Ovary (tissue), 9 donors: ENCODE results near the gene HDAC6. TPM values are rescaled to one million over a fixed set of nuclear protein-coding genes. Genes with fewer than 3 reads are reported as not detected.
"Not testable (repeated sequence)": the region's sequence is repeated elsewhere in the genome, so short reads cannot be mapped to it uniquely, and the experiment has no call there.

Experiments used
- DNase-seq, 5 donors: peaks; one replicate each; pipeline ENCODE4 v3.0.0-alpha.2; 2019 to 2020
- H3K27ac ChIP-seq, 2 donors: fragments of 200-600 bp; one replicate each; pipeline versions ENCODE4 v1.5.1 to v1.8.0; 2019 to 2022
- H3K27me3 ChIP-seq: fragments of 200-600 bp; one replicate; pipeline ENCODE4 v1.8.0; 2022
- H3K36me3 ChIP-seq: fragments of 200-600 bp; sonication (generic); one replicate; pipeline ENCODE4 v1.5.1; 2019
- H3K4me1 ChIP-seq: one replicate; pipeline ENCODE4 v1.8.1; 2013; ENCODE audit warnings: mild to moderate bottlenecking, moderate library complexity; ENCODE audit not compliant: insufficient read depth
- H3K4me3 ChIP-seq: fragments of 200-600 bp; sonication (generic); one replicate; pipeline ENCODE4 v1.5.1; 2017
- H3K9me3 ChIP-seq, 2 donors: fragments of 200-600 bp in 1 of 2; sonication (generic) in 1 of 2; one replicate each; pipeline versions ENCODE4 v1.5.1 to v1.8.1; 2013 to 2019; ENCODE audit warnings: mild to moderate bottlenecking in 1 of 2, moderate library complexity in 1 of 2
- EP300 ChIP-seq: sonication (generic); formaldehyde crosslinking; IDR thresholded peaks from one replicate; pipeline ENCODE4 v1.6.1; 2017; ENCODE audit warnings: antibody characterized with exemption
- POLR2A ChIP-seq: fragments of 450-650 bp; IDR thresholded peaks from one replicate; pipeline ENCODE4 v1.6.1; 2017; ENCODE audit warnings: antibody characterized with exemption, mild to moderate bottlenecking, moderate library complexity
- WGBS, 3 donors: extraction: QIAGEN DNeasy Blood & Tissue Kit in 1 of 3; methylation state at CpG; one replicate each; pipeline versions ENCODE4 v1.1.5 to v1.1.7; 2013 to 2017; 5-methylcytosine and 5-hydroxymethylcytosine counted together
- intact Hi-C, 4 donors: fragments of 100-400 bp; cut with DNase I; formaldehyde crosslinking; loops; one replicate each; pipeline versions ENCODE4 v1.11.0 to v1.15.1; 2022 to 2023
- polyA plus RNA-seq, 2 donors: library from polyadenylated mRNA; stranded (reverse); fragments of 200-250 nt in 1 of 2; fragments of 350-450 nt in 1 of 2; fragmentation: Illumina TruSeq in 1 of 2; extraction: RNeasy Lipid Tissue Mini Kit (QIAGEN cat#74804) in 1 of 2; gene quantifications; one replicate each; pipeline ENCODE4 v1.2.3, GENCODE V29; 2013 to 2014
- total RNA-seq, 7 donors: library from RNA; depleted of rRNA in 2 of 7; stranded (reverse); fragments of >200 nt in 2 of 7; fragmentation: NEBNext Ultra II Directional in 3 of 7; extraction: Animal tissue kit (Norgen Biotek cat#: 25700) in 3 of 7; gene quantifications; one replicate each; pipeline versions ENCODE4 v1.1.0 to v1.2.4, GENCODE V29; 2016 to 2023
- TF ChIP-seq, protein P1 (sequence below), 3 donors: fragments of 450-650 bp in 2 of 3; fragments of 200-600 bp in 1 of 3; IDR thresholded peaks; one replicate each; pipeline versions ENCODE4 v1.5.1 to v1.8.0; 2016 to 2022; ENCODE audit warnings: antibody characterized with exemption in 3 of 3, mild to moderate bottlenecking in 1 of 3
- donor health status: DM: no; HTN: no; CAD: no; lungs with moderate emphysema.
- donor health status: DM: no; HTN: no; CAD: no.
- donor health status: Bipolar disorder and iron deficiency.
- donor health status: DM: yes; HTN: yes; CAD: no.
- donor health status: DM: no; HTN: no; CAD: no.
- donor health status: DM: yes; HTN: yes; CAD: no.

HDAC6 gene
- total and polyA plus RNA-seq, 9 donors = 49.1 to 115 (median 86.1) TPM

GRCh38 chrX:48834383-48834709 lies 32.5 kb downstream of the HDAC6 start:
- intact Hi-C loops = no loop called here

DNA sequence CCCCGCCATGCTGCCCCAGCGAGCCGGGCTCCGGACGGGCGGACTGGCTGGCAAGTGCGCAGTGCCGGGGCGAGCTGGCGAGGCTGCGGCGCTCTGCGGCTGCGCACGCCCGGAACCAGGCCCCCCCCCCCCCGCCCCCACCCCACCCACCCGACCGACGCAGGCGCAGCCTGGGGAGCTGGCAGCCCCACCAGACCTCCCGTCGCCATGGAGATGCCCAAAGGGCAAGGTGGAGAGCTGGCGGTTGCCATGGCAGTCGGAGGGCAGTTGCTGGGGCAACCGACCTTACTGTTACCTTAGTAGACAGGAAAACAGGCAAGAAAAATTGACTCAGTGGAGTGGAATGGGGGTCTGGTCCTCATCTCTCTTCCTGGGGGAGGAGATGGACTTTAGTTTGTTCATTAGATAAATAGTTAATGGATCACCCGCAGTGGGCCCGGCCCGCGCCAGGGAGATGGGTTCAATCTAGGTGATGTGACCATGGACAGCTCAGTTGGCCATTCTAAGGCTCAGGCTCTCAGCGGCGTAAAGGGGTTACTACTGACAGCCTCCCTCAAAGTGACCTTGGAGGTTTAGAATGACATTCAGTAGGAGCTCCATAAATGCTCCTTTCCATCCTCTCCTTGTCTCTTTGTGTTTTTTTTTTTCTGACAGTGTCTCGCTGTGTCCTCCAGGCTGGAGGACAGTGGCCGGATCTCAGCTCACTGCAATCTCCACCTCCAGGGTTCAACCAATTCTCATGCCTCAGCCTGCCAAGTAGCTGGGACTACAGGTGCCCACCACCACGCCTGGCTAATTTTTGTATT lies 33.9 kb downstream of the HDAC6 start, which contains the start of gene PCSK1N:
PCSK1N (minus strand) TSS at position 87 of the 806 bp plus-strand sequence; CDS start at position 9, 78 bp downstream.
- no peaks in the 10 kb centered on the region for H3K4me1 ChIP-seq
- 31 to 62% (median 33%) methylated on average over 22 to 35 of the region's 35 CpGs for WGBS, 3 donors
- intact Hi-C loops = no loop called here
- TF ChIP-seq POLR2A (no peak), EP300 (no peak)
- TF ChIP-seq, protein P1, sequence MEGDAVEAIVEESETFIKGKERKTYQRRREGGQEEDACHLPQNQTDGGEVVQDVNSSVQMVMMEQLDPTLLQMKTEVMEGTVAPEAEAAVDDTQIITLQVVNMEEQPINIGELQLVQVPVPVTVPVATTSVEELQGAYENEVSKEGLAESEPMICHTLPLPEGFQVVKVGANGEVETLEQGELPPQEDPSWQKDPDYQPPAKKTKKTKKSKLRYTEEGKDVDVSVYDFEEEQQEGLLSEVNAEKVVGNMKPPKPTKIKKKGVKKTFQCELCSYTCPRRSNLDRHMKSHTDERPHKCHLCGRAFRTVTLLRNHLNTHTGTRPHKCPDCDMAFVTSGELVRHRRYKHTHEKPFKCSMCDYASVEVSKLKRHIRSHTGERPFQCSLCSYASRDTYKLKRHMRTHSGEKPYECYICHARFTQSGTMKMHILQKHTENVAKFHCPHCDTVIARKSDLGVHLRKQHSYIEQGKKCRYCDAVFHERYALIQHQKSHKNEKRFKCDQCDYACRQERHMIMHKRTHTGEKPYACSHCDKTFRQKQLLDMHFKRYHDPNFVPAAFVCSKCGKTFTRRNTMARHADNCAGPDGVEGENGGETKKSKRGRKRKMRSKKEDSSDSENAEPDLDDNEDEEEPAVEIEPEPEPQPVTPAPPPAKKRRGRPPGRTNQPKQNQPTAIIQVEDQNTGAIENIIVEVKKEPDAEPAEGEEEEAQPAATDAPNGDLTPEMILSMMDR (IDR thresholded peaks at IDR 0.05) = no peak
- H3K9me3 ChIP-seq = no peaks in the 10 kb centered on the region
- no peaks in the 10 kb centered on the region for H3K36me3 ChIP-seq
- H3K4me3 ChIP-seq = peak within 1 kb of the TSS; percentile 25
- no peak within 1 kb of the TSS for H3K27ac ChIP-seq
- no peaks in the 10 kb centered on the region for H3K27me3 ChIP-seq
- DNase-seq = no peak

More at GRCh38 chrX:48834383-48834709, 32.5 kb downstream of the HDAC6 start:
- 28 to 47% (median 44%) methylated on average over 7 of the region's 7 CpGs for WGBS, 3 donors
- H3K36me3 ChIP-seq = no peaks in the 10 kb centered on the region
- H3K4me3 ChIP-seq = no peak overlapping the region
- no peak overlapping the region for H3K27ac ChIP-seq
- H3K4me1 ChIP-seq = no peaks in the 10 kb centered on the region
- H3K9me3 ChIP-seq = no peaks in the 10 kb centered on the region
- no peaks in the 10 kb centered on the region for H3K27me3 ChIP-seq
- no peak for DNase-seq
- no peak for TF ChIP-seq EP300

GRCh38 chrX:48839686-48840085 lies 37.8 kb downstream of the HDAC6 start:
- H3K4me1 ChIP-seq = no peaks in the 10 kb centered on the region
- no peak overlapping the region for H3K4me3 ChIP-seq
- DNase-seq = no peak
- intact Hi-C loops = no loop called here
- WGBS, 3 donors = 72 to 79% (median 77%) methylated on average over 10 of the region's 10 CpGs
- no peaks in the 10 kb centered on the region for H3K36me3 ChIP-seq
- H3K9me3 ChIP-seq = no peaks in the 10 kb centered on the region
- TF ChIP-seq, protein P1 (IDR thresholded peaks at IDR 0.05) = no peak
- TF ChIP-seq EP300 = no peak
- TF ChIP-seq POLR2A = no peak
- no peak overlapping the region for H3K27ac ChIP-seq
- no peaks in the 10 kb centered on the region for H3K27me3 ChIP-seq

DNA sequence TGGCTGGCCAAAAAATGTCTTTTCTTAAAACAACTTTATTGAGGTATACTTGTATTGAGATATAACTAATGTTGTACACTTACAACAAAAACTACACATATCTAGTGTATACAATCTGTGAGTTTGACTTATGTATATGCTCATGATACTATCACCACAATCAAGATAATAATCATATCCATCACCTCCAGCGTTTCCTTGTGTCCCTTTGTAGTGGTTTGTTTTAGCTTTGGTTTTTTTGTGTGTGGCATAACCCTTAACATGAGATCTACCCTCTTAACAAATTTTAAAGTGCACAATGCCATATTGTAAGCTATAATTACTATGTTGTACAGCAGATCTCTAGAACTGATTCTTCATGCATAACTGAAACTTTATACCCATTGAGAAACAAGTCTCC lies 47.0 kb downstream of the HDAC6 start:
- no peaks in the 10 kb centered on the region for H3K9me3 ChIP-seq
- no peak overlapping the region for H3K27ac ChIP-seq
- DNase-seq = no peak
- H3K4me1 ChIP-seq = no peaks in the 10 kb centered on the region
- 50 to 58% (median 58%) methylated on average over 1 of the region's 1 CpG for WGBS, 3 donors
- no peaks in the 10 kb centered on the region for H3K27me3 ChIP-seq
- TF ChIP-seq EP300 = no peak
- TF ChIP-seq, protein P1 (IDR thresholded peaks at IDR 0.05) = no peak
- intact Hi-C loops = no loop called here
- no peak overlapping the region for H3K4me3 ChIP-seq
- H3K36me3 ChIP-seq = no peaks in the 10 kb centered on the region

GRCh38 chrX:48852857-48853256 lies 51.0 kb downstream of the HDAC6 start:
- intact Hi-C loops = no loop called here
- WGBS, 3 donors = 71 to 75% (median 74%) methylated on average over 7 of the region's 7 CpGs
- Histone ChIP-seq H3K4me3 (no peak overlapping the region), H3K27me3 (no peaks in the 10 kb centered on the region), H3K9me3 (no peaks in the 10 kb centered on the region), H3K27ac (no peak overlapping the region), H3K4me1 (no peaks in the 10 kb centered on the region), H3K36me3 (no peaks in the 10 kb centered on the region)
- no peak for DNase-seq
- TF ChIP-seq EP300 = no peak
- TF ChIP-seq, protein P1 (IDR thresholded peaks at IDR 0.05) = no peak
- no peak for TF ChIP-seq POLR2A

DNA sequence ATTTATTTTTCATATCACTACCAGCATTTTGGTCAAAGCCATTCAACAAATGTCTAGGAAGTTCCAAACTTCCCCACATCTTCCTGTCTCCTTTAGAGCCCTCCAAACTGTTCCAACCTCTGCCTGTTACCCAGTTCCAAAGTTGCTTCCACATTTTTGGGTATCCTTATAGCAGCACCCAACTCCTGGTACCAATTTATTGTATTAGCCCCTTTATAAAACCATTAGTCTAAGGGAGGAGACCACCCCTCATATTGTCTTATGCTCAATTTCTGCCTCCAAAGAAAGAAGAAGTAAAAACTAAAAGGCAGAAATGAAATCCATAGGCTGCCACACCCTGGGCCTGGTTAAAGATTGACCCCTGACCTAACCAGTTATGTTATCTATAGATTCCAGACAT lies 51.6 kb downstream of the HDAC6 start:
- H3K4me1 ChIP-seq, intact Hi-C loops, H3K27me3 ChIP-seq, H3K36me3 ChIP-seq, H3K4me3 ChIP-seq, H3K27ac ChIP-seq, H3K9me3 ChIP-seq, DNase-seq: not testable (repeated sequence)

DNA sequence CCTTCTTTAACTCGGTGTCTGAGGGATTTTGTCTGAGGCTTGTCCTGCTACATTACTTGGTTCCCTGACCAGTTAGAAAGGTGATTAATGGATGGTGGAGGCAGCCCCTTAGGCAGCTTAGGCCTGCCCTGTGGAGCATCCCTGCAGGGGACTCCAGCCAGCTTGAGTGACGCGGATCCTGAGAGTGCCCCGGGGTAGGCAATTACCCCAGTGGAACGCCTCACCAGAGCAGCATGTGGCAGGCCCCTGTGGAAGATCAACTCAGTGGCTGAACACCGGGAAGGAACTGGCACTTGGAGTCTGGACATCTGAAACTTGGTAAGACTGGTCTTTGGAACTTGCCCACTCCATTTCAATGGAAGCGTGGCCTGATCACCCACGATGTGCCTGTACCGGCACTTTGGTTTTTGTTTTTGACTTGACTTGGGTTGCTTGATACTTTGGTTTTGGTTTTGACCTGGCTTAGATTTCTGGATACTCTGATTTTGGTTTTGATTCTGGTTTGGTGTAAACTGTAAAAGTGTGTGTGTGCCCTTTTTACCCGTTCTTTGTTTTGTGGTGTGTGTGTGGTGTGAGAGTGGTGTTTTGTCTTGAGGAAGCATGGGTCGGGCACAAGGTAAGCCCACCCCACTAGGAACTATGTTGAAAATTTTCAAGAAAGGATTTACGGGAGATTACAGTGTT lies 52.4 kb downstream of the HDAC6 start:
- H3K27ac ChIP-seq, H3K9me3 ChIP-seq, DNase-seq, H3K4me1 ChIP-seq, H3K36me3 ChIP-seq, H3K27me3 ChIP-seq, intact Hi-C loops, H3K4me3 ChIP-seq: not testable (repeated sequence)
- WGBS, 3 donors = 80 to 85% (median 82%) methylated on average over 10 to 12 of the region's 12 CpGs
